ENCODE measurements around the gene FGFBP3.

FGFBP3 gene

GRCh38 chr10:91880310-91880709 is 29.0 kb downstream of the FGFBP3 start:
- ATAC-seq (ENCODE audit: low read depth), result peak; percentile 69

DNA sequence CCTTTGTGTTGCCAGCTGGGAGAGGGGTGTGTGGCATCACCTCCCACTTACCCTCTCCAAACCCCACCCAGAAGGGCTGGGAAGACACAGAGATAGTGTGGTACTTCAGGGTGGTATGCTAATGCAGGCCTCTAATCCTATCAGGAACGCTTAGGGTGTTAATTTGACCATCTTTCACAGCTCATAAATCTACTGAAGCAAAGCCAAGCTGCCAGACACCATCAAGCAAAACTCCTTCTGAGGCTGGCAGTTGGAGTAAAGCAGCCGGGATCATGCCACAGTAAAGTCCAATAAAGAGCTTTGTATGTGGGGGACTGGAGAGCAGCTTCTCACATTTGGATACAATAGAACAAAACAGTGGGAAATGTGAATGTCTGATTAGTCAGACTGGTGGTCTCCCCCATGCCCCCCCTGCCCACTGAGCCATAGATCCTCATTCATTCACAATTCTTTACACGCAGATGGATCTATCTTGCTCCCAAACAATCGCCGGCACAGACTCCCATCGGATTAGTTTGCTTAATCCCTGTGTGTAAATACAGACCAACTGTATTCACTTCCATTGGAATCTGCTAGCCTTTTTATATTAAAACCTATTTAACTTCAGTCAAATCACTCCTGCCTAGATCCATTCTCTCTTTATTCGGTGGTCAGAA is 29.6 kb downstream of the FGFBP3 start:
- Histone ChIP-seq H3K4me3 (ENCODE audit: severe bottlenecking) (no peak overlapping the region), H3K4me1 (ENCODE audit: insufficient read depth, poor library complexity, severe bottlenecking) (no peaks in the 10 kb centered on the region), H3K9me3 (ENCODE audit: severe bottlenecking) (no peaks in the 10 kb centered on the region), H3K27ac (ENCODE audit: poor library complexity, severe bottlenecking) (no peak overlapping the region), H3K36me3 (ENCODE audit: low read depth) (no peaks in the 10 kb centered on the region), H3K27me3 (ENCODE audit: insufficient read depth, poor library complexity, severe bottlenecking) (no peaks in the 10 kb centered on the region)
- ATAC-seq (ENCODE audit: low read depth) (no peak), DNase-seq (ENCODE audit: low spot score) (no peak)
- TF ChIP-seq CTCF (IDR thresholded peaks at IDR 0.05; ENCODE audit: poor library complexity, severe bottlenecking), result no peak

More at GRCh38 chr10:91880310-91880709, 29.0 kb downstream of the FGFBP3 start:
- H3K4me3 ChIP-seq (ENCODE audit: severe bottlenecking), result no peak overlapping the region
- no peaks in the 10 kb centered on the region for H3K4me1 ChIP-seq (ENCODE audit: insufficient read depth, poor library complexity, severe bottlenecking)
- no peak for DNase-seq (ENCODE audit: low spot score)
- H3K9me3 ChIP-seq (ENCODE audit: severe bottlenecking), result no peaks in the 10 kb centered on the region
- H3K27ac ChIP-seq (ENCODE audit: poor library complexity, severe bottlenecking), result no peak overlapping the region
- TF ChIP-seq CTCF (IDR thresholded peaks at IDR 0.05; ENCODE audit: poor library complexity, severe bottlenecking), result no peak
- H3K27me3 ChIP-seq (ENCODE audit: insufficient read depth, poor library complexity, severe bottlenecking), result no peaks in the 10 kb centered on the region
- H3K36me3 ChIP-seq (ENCODE audit: low read depth), result no peaks in the 10 kb centered on the region

DNA sequence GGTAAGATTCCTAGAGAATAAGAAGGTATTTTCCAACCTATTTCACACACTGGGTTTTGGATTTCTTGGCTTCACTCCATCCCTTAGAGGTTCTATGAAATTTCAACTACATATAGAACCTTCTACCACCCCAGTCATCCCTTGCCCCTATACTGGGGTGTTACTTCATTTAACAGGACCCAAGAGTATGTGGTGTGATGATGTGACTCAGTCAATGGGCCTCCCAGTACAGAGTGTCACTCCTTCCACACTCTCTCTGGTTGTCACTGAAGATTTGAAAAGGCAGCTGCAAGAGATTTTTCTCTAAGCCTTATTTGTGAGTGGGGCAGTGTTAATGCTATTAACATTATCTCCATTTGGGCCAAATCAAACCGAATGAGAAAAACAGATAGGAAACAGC is 33.5 kb downstream of the FGFBP3 start:
- Histone ChIP-seq H3K4me3 (ENCODE audit: severe bottlenecking) (no peak overlapping the region), H3K27me3 (ENCODE audit: insufficient read depth, poor library complexity, severe bottlenecking) (no peaks in the 10 kb centered on the region), H3K36me3 (ENCODE audit: low read depth) (no peaks in the 10 kb centered on the region), H3K4me1 (ENCODE audit: insufficient read depth, poor library complexity, severe bottlenecking) (no peaks in the 10 kb centered on the region), H3K9me3 (ENCODE audit: severe bottlenecking) (no peaks in the 10 kb centered on the region), H3K27ac (ENCODE audit: poor library complexity, severe bottlenecking) (no peak overlapping the region)
- no peak for ATAC-seq (ENCODE audit: low read depth)
- no peak for DNase-seq (ENCODE audit: low spot score)
- no peak for TF ChIP-seq CTCF (IDR thresholded peaks at IDR 0.05; ENCODE audit: poor library complexity, severe bottlenecking)

GRCh38 chr10:91875156-91875555 is 34.1 kb downstream of the FGFBP3 start:
- Histone ChIP-seq H3K9me3 (ENCODE audit: severe bottlenecking) (no peaks in the 10 kb centered on the region), H3K36me3 (ENCODE audit: low read depth) (no peaks in the 10 kb centered on the region), H3K27ac (ENCODE audit: poor library complexity, severe bottlenecking) (no peak overlapping the region), H3K4me3 (ENCODE audit: severe bottlenecking) (no peak overlapping the region), H3K4me1 (ENCODE audit: insufficient read depth, poor library complexity, severe bottlenecking) (no peaks in the 10 kb centered on the region), H3K27me3 (ENCODE audit: insufficient read depth, poor library complexity, severe bottlenecking) (no peaks in the 10 kb centered on the region)
- DNase-seq (ENCODE audit: low spot score) (no peak), ATAC-seq (ENCODE audit: low read depth) (no peak)
- TF ChIP-seq CTCF (IDR thresholded peaks at IDR 0.05; ENCODE audit: poor library complexity, severe bottlenecking), result no peak

- DNase-seq (ENCODE audit: low spot score) (no peak), ATAC-seq (ENCODE audit: low read depth) (no peak)
- H3K27me3 ChIP-seq (ENCODE audit: insufficient read depth, poor library complexity, severe bottlenecking), result no peaks in the 10 kb centered on the region
- no peak overlapping the region for H3K27ac ChIP-seq (ENCODE audit: poor library complexity, severe bottlenecking)
- no peak overlapping the region for H3K4me3 ChIP-seq (ENCODE audit: severe bottlenecking)
- no peak for TF ChIP-seq CTCF (IDR thresholded peaks at IDR 0.05; ENCODE audit: poor library complexity, severe bottlenecking)
- peaks cover 41% of the 10 kb centered on the region for H3K36me3 ChIP-seq (ENCODE audit: low read depth)
- H3K9me3 ChIP-seq (ENCODE audit: severe bottlenecking), result no peaks in the 10 kb centered on the region
- no peaks in the 10 kb centered on the region for H3K4me1 ChIP-seq (ENCODE audit: insufficient read depth, poor library complexity, severe bottlenecking)
Observed at GRCh38 chr10:91865562-91866081, 43.7 kb downstream of the FGFBP3 start.
